ENCODE results near the gene SMG7.
"Not testable (repeated sequence)": the region's sequence is repeated elsewhere in the genome, so short reads cannot be mapped to it uniquely, and the experiment has no call there.

The SMG7 gene, protein sequence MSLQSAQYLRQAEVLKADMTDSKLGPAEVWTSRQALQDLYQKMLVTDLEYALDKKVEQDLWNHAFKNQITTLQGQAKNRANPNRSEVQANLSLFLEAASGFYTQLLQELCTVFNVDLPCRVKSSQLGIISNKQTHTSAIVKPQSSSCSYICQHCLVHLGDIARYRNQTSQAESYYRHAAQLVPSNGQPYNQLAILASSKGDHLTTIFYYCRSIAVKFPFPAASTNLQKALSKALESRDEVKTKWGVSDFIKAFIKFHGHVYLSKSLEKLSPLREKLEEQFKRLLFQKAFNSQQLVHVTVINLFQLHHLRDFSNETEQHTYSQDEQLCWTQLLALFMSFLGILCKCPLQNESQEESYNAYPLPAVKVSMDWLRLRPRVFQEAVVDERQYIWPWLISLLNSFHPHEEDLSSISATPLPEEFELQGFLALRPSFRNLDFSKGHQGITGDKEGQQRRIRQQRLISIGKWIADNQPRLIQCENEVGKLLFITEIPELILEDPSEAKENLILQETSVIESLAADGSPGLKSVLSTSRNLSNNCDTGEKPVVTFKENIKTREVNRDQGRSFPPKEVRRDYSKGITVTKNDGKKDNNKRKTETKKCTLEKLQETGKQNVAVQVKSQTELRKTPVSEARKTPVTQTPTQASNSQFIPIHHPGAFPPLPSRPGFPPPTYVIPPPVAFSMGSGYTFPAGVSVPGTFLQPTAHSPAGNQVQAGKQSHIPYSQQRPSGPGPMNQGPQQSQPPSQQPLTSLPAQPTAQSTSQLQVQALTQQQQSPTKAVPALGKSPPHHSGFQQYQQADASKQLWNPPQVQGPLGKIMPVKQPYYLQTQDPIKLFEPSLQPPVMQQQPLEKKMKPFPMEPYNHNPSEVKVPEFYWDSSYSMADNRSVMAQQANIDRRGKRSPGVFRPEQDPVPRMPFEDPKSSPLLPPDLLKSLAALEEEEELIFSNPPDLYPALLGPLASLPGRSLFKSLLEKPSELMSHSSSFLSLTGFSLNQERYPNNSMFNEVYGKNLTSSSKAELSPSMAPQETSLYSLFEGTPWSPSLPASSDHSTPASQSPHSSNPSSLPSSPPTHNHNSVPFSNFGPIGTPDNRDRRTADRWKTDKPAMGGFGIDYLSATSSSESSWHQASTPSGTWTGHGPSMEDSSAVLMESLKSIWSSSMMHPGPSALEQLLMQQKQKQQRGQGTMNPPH

DNA sequence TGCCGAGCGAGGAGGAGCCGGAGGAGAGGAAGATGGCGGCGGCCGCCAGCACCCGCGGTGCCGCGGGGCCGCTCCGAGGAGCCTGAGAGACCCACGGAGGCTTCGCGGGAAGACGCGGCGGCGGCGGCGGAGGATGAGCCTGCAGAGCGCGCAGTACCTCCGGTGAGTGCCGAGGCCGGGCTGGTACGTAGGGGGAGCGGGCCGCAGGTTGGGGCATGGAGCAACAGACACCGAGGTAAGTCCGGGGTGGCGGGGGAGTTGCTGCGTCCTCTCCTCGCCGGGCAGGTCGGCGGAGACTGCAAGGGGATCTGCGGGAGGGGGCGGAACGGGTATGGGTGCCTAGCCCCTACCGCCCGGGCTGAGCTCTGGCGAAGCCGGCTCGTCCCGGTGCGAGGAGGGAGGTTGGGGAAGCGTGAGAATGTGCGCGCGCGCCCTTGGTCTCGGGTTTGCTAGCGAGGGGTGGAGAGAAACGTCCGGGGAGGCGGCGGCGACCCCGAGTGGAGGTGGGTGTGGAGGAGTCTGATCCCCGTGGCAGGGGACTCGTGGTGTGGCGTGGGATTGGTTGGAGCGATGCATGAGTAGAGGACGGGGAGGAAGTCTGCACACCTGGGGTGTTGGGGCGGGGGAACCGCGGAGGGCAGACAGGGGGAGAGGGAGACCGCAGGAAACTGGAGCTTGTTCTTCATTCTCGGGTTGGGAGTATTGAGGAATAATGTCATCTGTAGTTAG is at the start of gene SMG7:
Gene SMG7 (plus strand): TSS at position 12 of the 729 bp plus-strand sequence. CDS start 122 bp downstream, at position 134.
- DNase-seq, result peak; percentile 39

DNA sequence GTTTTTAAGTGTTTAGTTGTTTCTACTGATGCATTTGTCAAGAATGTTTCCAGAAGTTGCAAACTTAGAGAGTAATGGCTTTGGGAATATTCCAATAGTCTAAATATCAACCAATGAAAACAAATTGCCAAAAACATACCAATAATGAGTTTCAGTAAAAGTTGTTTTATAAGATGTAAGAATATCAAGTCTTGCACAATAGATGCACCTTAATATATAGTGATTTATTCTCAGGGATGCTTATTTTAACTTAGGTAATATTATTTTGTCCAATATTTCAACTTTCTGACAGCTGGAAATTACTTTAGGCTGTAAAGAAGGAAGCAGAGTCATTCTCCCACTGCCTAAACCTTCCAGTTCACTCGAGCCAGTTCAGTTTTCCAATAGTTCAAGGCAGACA is 48.8 kb upstream of the SMG7 start:
- no peak for DNase-seq

- DNase-seq, result no peak
Measured at GRCh38 chr1:183424691-183425090, 47.6 kb upstream of the SMG7 start.

- DNase-seq, result not testable (repeated sequence)
Measured at GRCh38 chr1:183427591-183427990, 44.7 kb upstream of the SMG7 start.

DNA sequence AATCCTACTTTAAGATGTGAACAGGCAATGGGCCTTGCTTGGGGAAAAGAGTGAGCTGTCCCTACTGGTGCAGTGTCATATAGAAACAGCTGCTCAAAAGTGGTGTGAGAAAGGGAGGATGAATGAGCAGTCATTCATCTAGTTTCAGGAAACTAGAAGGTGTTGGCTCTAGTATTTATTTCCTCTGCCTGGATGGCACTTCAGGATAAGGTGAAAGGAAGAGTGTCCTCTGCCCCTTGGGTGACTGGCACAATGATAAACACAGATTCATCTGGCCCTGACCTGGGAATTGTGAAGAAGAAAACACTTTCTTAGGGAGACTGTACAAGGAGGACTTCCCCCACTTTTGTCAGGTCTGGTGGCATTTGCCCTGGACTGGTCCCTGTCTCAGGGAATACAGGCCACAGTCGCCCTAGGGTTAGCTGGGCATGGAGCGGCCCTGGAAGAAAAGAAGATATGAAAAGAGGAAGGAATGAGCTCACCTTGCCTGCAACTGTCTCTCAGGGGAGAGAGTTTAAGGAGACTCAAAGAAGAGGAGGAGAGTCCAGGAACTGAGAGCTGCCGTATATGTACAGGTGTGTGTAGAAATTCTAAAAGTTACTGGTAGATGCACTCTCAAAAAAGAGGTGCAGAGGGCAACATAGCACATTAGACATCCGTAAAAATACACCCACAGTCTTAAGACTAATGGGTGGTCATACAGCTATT is 40.3 kb upstream of the SMG7 start:
- no peak for DNase-seq

- DNase-seq, result no peak
Measured at GRCh38 chr1:183432548-183432875, 39.8 kb upstream of the SMG7 start.

- DNase-seq, result no peak
Measured at GRCh38 chr1:183433703-183434102, 38.6 kb upstream of the SMG7 start.

- no peak for DNase-seq
Measured at GRCh38 chr1:183435497-183435896, 36.8 kb upstream of the SMG7 start.

GRCh38 chr1:183438060-183438459 is 34.2 kb upstream of the SMG7 start:
- DNase-seq, result no peak

GRCh38 chr1:183443011-183443410 is 29.3 kb upstream of the SMG7 start:
- DNase-seq, result no peak

DNA sequence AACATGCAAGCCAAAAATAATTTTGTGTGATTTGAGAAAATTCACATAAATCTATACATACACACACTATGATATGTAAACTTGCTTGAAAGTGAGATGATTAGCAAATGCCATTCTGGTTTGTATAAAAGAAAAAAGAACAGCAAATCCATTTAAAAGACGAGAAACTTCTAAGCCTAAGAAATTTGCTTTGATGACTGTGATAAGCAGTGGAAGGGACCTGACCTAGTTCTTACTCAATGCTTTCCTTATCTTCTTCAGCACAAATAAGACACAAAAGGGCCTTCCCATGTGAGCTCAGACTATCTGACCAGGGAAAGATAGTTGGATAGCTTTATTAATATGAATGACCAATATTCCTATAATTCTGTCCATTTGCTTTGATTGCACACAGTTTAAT is 28.8 kb upstream of the SMG7 start:
- DNase-seq, result no peak

- DNase-seq, result no peak
Measured at GRCh38 chr1:183444243-183444642, 28.1 kb upstream of the SMG7 start.

- no peak for DNase-seq
Measured at GRCh38 chr1:183449223-183449770, 23.0 kb upstream of the SMG7 start.

DNA sequence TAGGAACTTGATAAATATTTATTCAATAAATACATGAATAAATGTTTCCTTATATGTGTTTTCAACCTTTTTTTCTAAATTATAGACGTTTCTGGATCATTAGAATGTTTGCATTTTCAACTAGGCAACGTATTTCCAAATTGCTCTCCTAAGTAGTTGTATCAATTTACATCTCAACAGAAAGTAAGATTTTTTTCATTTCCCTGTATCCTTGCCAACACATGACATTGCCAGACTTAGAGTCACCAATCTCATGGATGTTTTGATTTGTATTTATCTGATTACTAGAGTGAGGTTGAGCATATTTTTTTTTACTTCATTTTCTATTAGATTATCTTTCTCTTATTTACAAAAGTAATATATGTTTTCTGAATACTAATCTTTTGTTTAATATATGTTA is 22.2 kb upstream of the SMG7 start:
- DNase-seq, result no peak

- DNase-seq, result no peak
Measured at GRCh38 chr1:183454377-183454776, 17.9 kb upstream of the SMG7 start.

GRCh38 chr1:183456826-183457225 is 15.5 kb upstream of the SMG7 start:
- no peak for DNase-seq

- DNase-seq, result no peak
Measured at GRCh38 chr1:183457449-183457848, 14.8 kb upstream of the SMG7 start.

GRCh38 chr1:183460596-183460995 is 11.7 kb upstream of the SMG7 start:
- DNase-seq, result no peak

DNA sequence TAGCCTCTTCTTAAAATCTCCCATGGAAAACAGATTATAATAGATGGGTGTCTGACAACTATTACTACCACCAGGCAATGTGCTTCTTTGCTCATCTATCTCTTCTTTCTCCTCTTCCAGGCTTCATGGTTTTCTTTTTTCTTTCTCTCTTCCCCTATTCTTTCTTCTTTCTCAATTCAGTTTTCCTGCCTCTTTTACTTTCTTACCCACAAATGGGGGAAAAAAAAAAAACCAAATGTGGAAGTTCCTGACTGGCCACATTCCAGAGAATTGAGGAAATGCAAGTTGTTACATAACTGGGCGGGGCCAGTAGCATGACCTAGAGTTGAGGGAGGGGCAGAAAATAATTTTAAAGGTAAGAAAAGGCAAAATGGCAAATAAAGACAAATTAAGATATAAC is 10.9 kb upstream of the SMG7 start:
- no peak for DNase-seq

DNA sequence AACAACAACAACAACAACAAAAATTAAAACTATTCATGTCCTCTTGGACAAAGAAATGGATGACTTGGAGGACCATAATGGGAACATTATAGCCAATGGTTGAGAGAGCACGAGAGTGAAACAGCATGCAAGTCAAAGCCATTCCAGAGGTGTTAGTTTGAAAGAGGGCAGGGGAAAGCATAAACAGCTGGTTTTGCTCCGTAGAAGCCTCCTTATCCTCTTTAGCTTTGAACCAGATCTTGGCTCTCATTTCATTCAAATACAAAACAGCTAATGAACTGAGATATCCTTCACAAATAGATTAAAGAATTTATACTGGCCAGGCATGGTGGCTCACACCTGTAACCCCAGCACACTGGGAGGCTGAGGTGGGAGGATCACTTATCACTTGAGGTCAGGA is 8.7 kb upstream of the SMG7 start:
- no peak for DNase-seq

DNA sequence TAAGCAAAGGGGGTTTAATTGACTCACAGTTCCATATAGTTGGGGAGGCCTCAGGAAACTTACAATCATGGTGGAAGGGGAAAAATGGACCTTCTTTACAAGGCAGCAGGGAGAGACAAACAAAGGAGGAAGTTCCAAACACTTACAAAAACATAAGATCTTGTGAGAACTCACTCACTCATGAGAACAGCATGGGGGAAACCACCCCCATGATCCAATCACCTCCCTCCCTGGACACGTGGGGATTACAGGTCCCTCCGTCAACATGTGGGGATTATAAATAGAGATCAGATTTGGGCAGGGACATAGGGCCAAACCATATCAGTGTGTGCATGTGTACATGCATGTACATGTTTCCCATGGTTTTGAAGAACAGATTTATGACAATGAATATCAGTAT is 5.5 kb upstream of the SMG7 start:
- no peak for DNase-seq

- no peak for DNase-seq
Measured at GRCh38 chr1:183467687-183468086, 4.6 kb upstream of the SMG7 start.
